ENCODE measurements around the gene KRTAP1-3. TPM values are rescaled to one million over a fixed set of nuclear protein-coding genes. Genes with fewer than 3 reads are reported as not detected.
"Not testable (repeated sequence)": the region's sequence is repeated elsewhere in the genome, so short reads cannot be mapped to it uniquely, and the experiment has no call there.

The KRTAP1-3 gene
- total RNA-seq, 2 experiments from 2014 or later = not detected

GRCh38 chr17:41057547-41057946 is 22.9 kb upstream of the KRTAP1-3 start:
- H3K4me3 ChIP-seq (ENCODE audit: low read depth, low read length, poor library complexity, severe bottlenecking) = no peak overlapping the region
- H4K20me1 ChIP-seq (ENCODE audit: insufficient read depth, low read length) = no peaks in the 10 kb centered on the region
- no peaks in the 10 kb centered on the region for H3K36me3 ChIP-seq (ENCODE audit: insufficient read depth, low read length)
- ChIA-PET POLR2A (interaction anchor here (0.6 kb wide), 1 partner anchor 346 kb away, joined by 3 read pairs; no protein-coding TSS in a partner anchor), CTCF (ENCODE audit: unreplicated experiment) (no interaction called here)
- no peak overlapping the region for H3K27ac ChIP-seq (ENCODE audit: low read depth, low read length, poor library complexity, severe bottlenecking)
- no peak for DNase-seq (ENCODE audit: low spot score)
- H3K79me2 ChIP-seq (ENCODE audit: insufficient read depth, low read depth, low read length) = no peaks in the 10 kb centered on the region
- no peak overlapping the region for H2AFZ ChIP-seq (ENCODE audit: low read length)
- H3K4me2 ChIP-seq (ENCODE audit: low read length) = no peak overlapping the region
- intact Hi-C loops (cut with micrococcal nuclease; ENCODE audit: unreplicated experiment) = no loop called here
- no peaks in the 10 kb centered on the region for H3K9me2 ChIP-seq (ENCODE audit: insufficient read depth, low read length)
- H3K9me3 ChIP-seq (ENCODE audit: low read length) = no peaks in the 10 kb centered on the region
- no TSS peak for BruUV-seq (replicated peaks)
- TF ChIP-seq EZH2phosphoT487 (IDR thresholded peaks at IDR 0.05; ENCODE audit: borderline replicate concordance, low read depth, low read length) (no peak), CTCF (conservative IDR thresholded peaks at IDR 0.05; ENCODE audit: low read length) (no peak)
- no peaks in the 10 kb centered on the region for H3K4me1 ChIP-seq (ENCODE audit: insufficient read depth, low read length, poor library complexity, severe bottlenecking)

DNA sequence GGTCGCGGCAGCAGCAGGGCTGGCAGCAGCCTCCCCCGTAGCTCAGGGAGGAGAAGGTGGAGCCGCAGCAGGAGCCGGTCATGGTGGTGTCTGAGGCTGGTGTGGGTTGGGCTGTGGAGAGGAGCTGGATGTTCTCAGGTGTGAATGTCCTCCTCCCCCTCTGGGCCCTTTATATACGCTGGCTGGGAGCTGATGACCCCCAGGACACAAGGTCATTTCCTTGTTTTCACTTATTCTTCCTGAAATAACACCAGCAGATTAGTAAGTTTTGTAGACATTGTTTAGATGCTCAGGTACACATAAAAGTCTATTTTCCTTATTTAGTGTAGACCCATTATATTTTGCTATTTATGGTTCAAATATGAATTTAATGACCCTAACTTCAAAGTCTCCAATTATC is 20.5 kb upstream of the KRTAP1-3 start, which contains the start of gene KRTAP2-2:
Gene KRTAP2-2, minus strand, starts transcription at position 101 of the 400 bp plus-strand sequence. Its CDS starts 19 bp downstream, at position 82.
- H3K27ac ChIP-seq (ENCODE audit: low read depth, low read length, poor library complexity, severe bottlenecking); intact Hi-C loops (cut with micrococcal nuclease; ENCODE audit: unreplicated experiment); DNase-seq (ENCODE audit: low spot score); H3K9me3 ChIP-seq (ENCODE audit: low read length); H3K4me3 ChIP-seq (ENCODE audit: low read depth, low read length, poor library complexity, severe bottlenecking); CTCF ChIA-PET (ENCODE audit: unreplicated experiment); H4K20me1 ChIP-seq (ENCODE audit: insufficient read depth, low read length); H3K79me2 ChIP-seq (ENCODE audit: insufficient read depth, low read depth, low read length); BruUV-seq (replicated peaks); H3K36me3 ChIP-seq (ENCODE audit: insufficient read depth, low read length); H3K4me1 ChIP-seq (ENCODE audit: insufficient read depth, low read length, poor library complexity, severe bottlenecking); H3K9me2 ChIP-seq (ENCODE audit: insufficient read depth, low read length); H2AFZ ChIP-seq (ENCODE audit: low read length); H3K4me2 ChIP-seq (ENCODE audit: low read length); POLR2A ChIA-PET: not testable (repeated sequence)

DNA sequence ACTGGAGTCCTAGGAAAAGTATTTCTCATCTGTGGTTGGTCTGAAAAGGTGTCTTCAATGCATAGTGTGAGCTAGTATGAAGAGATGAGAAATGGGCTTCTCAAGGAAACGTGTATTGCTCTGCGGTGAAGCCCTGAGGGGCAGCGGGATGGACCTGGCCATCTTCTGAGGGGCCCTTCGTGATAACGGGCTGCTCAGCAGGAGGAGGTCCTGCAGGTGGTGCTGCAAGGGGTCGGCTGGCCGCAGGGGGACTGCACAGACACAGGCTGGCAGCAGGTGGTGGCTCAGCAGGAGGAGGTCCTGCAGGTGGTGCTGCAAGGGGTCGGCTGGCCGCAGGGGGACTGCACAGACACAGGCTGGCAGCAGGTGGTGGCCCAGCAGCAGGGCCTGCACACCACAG is 19.9 kb upstream of the KRTAP1-3 start:
- CTCF ChIA-PET (ENCODE audit: unreplicated experiment); intact Hi-C loops (cut with micrococcal nuclease; ENCODE audit: unreplicated experiment); BruUV-seq (replicated peaks); H3K4me3 ChIP-seq (ENCODE audit: low read depth, low read length, poor library complexity, severe bottlenecking); POLR2A ChIA-PET; H2AFZ ChIP-seq (ENCODE audit: low read length); H4K20me1 ChIP-seq (ENCODE audit: insufficient read depth, low read length); H3K36me3 ChIP-seq (ENCODE audit: insufficient read depth, low read length); H3K27ac ChIP-seq (ENCODE audit: low read depth, low read length, poor library complexity, severe bottlenecking); DNase-seq (ENCODE audit: low spot score); H3K9me3 ChIP-seq (ENCODE audit: low read length); H3K4me1 ChIP-seq (ENCODE audit: insufficient read depth, low read length, poor library complexity, severe bottlenecking); H3K9me2 ChIP-seq (ENCODE audit: insufficient read depth, low read length); H3K79me2 ChIP-seq (ENCODE audit: insufficient read depth, low read depth, low read length); H3K4me2 ChIP-seq (ENCODE audit: low read length): not testable (repeated sequence)

DNA sequence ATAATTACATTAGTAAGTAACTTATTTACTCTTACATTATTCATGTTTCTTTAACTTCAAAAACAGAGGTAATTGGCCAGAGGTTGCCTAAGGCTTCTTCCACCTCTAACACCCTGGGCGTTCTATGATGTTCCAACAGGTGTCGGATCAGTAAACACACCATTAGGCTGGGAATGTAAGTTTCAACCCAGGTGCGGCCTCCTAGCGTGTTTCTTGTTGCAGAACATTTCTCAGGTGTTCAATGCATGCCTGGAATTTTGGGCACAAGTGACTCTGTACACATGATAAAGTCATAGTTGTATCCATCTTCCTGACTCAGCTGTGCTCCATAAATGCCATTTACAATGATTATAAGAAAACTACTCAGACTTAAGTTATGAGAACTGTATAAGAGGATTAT is 19.4 kb upstream of the KRTAP1-3 start:
- Histone ChIP-seq H3K9me2 (ENCODE audit: insufficient read depth, low read length) (no peaks in the 10 kb centered on the region), H3K4me2 (ENCODE audit: low read length) (no peak overlapping the region), H3K27ac (ENCODE audit: low read depth, low read length, poor library complexity, severe bottlenecking) (no peak overlapping the region), H2AFZ (ENCODE audit: low read length) (no peak overlapping the region), H3K4me1 (ENCODE audit: insufficient read depth, low read length, poor library complexity, severe bottlenecking) (no peaks in the 10 kb centered on the region), H3K79me2 (ENCODE audit: insufficient read depth, low read depth, low read length) (no peaks in the 10 kb centered on the region), H3K4me3 (ENCODE audit: low read depth, low read length, poor library complexity, severe bottlenecking) (no peak overlapping the region), H4K20me1 (ENCODE audit: insufficient read depth, low read length) (no peaks in the 10 kb centered on the region), H3K9me3 (ENCODE audit: low read length) (no peaks in the 10 kb centered on the region), H3K36me3 (ENCODE audit: insufficient read depth, low read length) (no peaks in the 10 kb centered on the region)
- CTCF ChIA-PET (ENCODE audit: unreplicated experiment) = no interaction called here
- TF ChIP-seq EZH2phosphoT487 (IDR thresholded peaks at IDR 0.05; ENCODE audit: borderline replicate concordance, low read depth, low read length) (no peak), CTCF (conservative IDR thresholded peaks at IDR 0.05; ENCODE audit: low read length) (no peak)
- POLR2A ChIA-PET = no interaction called here
- no peak for DNase-seq (ENCODE audit: low spot score)
- BruUV-seq (replicated peaks) = no TSS peak
- intact Hi-C loops (cut with micrococcal nuclease; ENCODE audit: unreplicated experiment) = no loop called here

Data from OCI-LY7 (cell line).